RWPE2 (cell line): ENCODE data around the gene CEBPA.

Experiments
- ATAC-seq: fragments of 200-7000 bp; cut with Tn5 transposase; 3 replicates; pipeline ENCODE4 v1.9.1; 2021; ENCODE audit warnings: low read depth
- DNase-seq: peaks from one replicate; pipeline ENCODE4 v3.0.0-alpha.2; 2020; ENCODE audit warnings: low spot score
- H3K27ac ChIP-seq: fragments of 450-650 bp; 2 replicates; pipeline ENCODE4 v1.5.1; 2017; ENCODE audit warnings: mild to moderate bottlenecking; ENCODE audit not compliant: poor library complexity, severe bottlenecking
- H3K27me3 ChIP-seq: fragments of 250-450 bp; sonication (Bioruptor Pico); 2 replicates; pipeline ENCODE4 v1.5.1; 2021; ENCODE audit warnings: mild to moderate bottlenecking, moderate library complexity; ENCODE audit not compliant: insufficient read depth, poor library complexity, severe bottlenecking
- H3K36me3 ChIP-seq: fragments of 250-450 bp; sonication (Bioruptor Pico); 2 replicates; pipeline ENCODE4 v1.5.1; 2020; ENCODE audit warnings: low read depth, mild to moderate bottlenecking, moderate library complexity
- H3K4me1 ChIP-seq: fragments of 250-450 bp; sonication (Bioruptor Pico); 2 replicates; pipeline ENCODE4 v1.5.1; 2021; ENCODE audit warnings: mild to moderate bottlenecking, moderate library complexity; ENCODE audit not compliant: insufficient read depth, poor library complexity, severe bottlenecking
- H3K4me3 ChIP-seq: fragments of 250-450 bp; sonication (Bioruptor Pico); 2 replicates; pipeline ENCODE4 v1.5.1; 2021; ENCODE audit warnings: mild to moderate bottlenecking, moderate library complexity; ENCODE audit not compliant: severe bottlenecking
- H3K9me3 ChIP-seq: fragments of 250-450 bp; sonication (Bioruptor Pico); 2 replicates; pipeline ENCODE4 v1.5.1; 2021; ENCODE audit warnings: mild to moderate bottlenecking, moderate library complexity; ENCODE audit not compliant: severe bottlenecking
- CTCF ChIP-seq: fragments of 450-650 bp; IDR thresholded peaks from one replicate; pipeline ENCODE4 v1.5.1; 2017; ENCODE audit warnings: mild to moderate bottlenecking, moderate library complexity; ENCODE audit not compliant: poor library complexity, severe bottlenecking

The CEBPA gene

GRCh38 chr19:33284756-33285155 lies 17.6 kb downstream of the CEBPA start:
- no peaks in the 10 kb centered on the region for H3K36me3 ChIP-seq
- H3K27ac ChIP-seq, result no peak overlapping the region
- no peaks in the 10 kb centered on the region for H3K4me1 ChIP-seq
- no peaks in the 10 kb centered on the region for H3K27me3 ChIP-seq
- ATAC-seq (no peak), DNase-seq (no peak)
- peaks cover 12% of the 10 kb centered on the region for H3K9me3 ChIP-seq
- no peak overlapping the region for H3K4me3 ChIP-seq
- TF ChIP-seq CTCF, result no peak

- no peak for ATAC-seq
- peaks cover 11% of the 10 kb centered on the region for H3K9me3 ChIP-seq
- no peak overlapping the region for H3K27ac ChIP-seq
- no peaks in the 10 kb centered on the region for H3K4me1 ChIP-seq
- H3K36me3 ChIP-seq, result no peaks in the 10 kb centered on the region
- TF ChIP-seq CTCF, result no peak
- no peaks in the 10 kb centered on the region for H3K27me3 ChIP-seq
- DNase-seq, result no peak
- no peak overlapping the region for H3K4me3 ChIP-seq
Measured at GRCh38 chr19:33284146-33284643, 18.1 kb downstream of the CEBPA start.

GRCh38 chr19:33283589-33283988 lies 18.7 kb downstream of the CEBPA start:
- Histone ChIP-seq H3K27me3 (no peaks in the 10 kb centered on the region), H3K9me3 (peaks cover 5% of the 10 kb centered on the region), H3K27ac (no peak overlapping the region), H3K4me3 (no peak overlapping the region), H3K36me3 (no peaks in the 10 kb centered on the region), H3K4me1 (no peaks in the 10 kb centered on the region)
- ATAC-seq, result no peak
- no peak for TF ChIP-seq CTCF
- DNase-seq, result no peak

- H3K27ac ChIP-seq, result no peak overlapping the region
- H3K36me3 ChIP-seq, result no peaks in the 10 kb centered on the region
- H3K9me3 ChIP-seq, result no peaks in the 10 kb centered on the region
- TF ChIP-seq CTCF, result no peak
- H3K4me3 ChIP-seq, result no peak overlapping the region
- DNase-seq, result no peak
- no peak for ATAC-seq
- H3K4me1 ChIP-seq, result no peaks in the 10 kb centered on the region
- H3K27me3 ChIP-seq, result no peaks in the 10 kb centered on the region
Measured at GRCh38 chr19:33282036-33282671, 20.2 kb downstream of the CEBPA start.

GRCh38 chr19:33281296-33281926 lies 20.9 kb downstream of the CEBPA start:
- TF ChIP-seq CTCF, result no peak
- no peak overlapping the region for H3K27ac ChIP-seq
- H3K4me1 ChIP-seq, result no peaks in the 10 kb centered on the region
- no peaks in the 10 kb centered on the region for H3K9me3 ChIP-seq
- ATAC-seq (no peak; the same call in 2 of the 3 replicates), DNase-seq (no peak)
- no peak overlapping the region for H3K4me3 ChIP-seq
- no peaks in the 10 kb centered on the region for H3K36me3 ChIP-seq
- H3K27me3 ChIP-seq, result no peaks in the 10 kb centered on the region
